ENCODE data around the gene ABCG2.

ABCG2 gene

DNA sequence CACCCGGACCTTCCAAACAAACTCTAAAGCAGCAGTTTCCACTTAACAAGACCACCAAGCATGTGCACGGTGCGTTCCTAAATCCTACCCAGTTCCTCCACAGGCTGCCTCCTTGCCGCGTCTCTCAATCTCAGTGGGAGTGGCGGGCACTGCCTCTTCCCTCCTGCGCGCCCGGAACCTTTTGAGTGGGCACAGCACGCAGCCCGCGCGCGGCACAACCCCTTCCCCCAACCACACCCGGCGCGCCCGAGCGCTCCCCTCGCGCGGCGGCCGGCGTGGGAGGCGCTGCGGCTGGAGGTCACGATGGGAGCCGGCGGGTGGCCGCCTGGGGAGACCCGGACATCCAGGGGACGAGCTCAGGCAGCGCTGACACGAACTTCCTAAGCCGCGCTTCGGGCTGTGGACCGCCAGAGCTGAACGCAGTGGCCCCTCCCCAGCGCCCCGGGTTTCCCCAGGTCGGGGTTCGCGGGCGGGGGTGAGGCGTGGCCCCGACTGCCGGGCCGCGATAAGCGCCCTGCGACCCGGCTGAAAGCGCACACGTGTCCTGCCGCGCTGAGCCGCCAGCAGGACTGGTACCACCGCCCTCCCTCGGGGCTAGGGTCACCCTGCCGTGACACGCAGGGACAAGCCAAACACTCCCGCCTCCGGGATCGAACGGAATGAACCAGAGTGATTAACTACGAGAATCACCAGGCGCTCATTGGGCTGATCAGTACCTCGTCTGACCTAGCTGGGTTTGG is at the start of gene ABCG2:
Gene ABCG2, minus strand, starts transcription at position 151 of the 740 bp plus-strand sequence. CDS start 18,644 bp downstream, outside the sequence.
- Histone ChIP-seq H3K4me1 (no peaks in the 10 kb centered on the region), H3K27ac (no peak within 1 kb of the TSS), H3K4me2 (ENCODE audit: low read length) (peak within 1 kb of the TSS; percentile 88), H3K9me3 (ENCODE audit: control insufficient read depth, low read length) (no peaks in the 10 kb centered on the region), H3K36me3 (ENCODE audit: control insufficient read depth, insufficient read depth, low read length) (no peaks in the 10 kb centered on the region), H3K79me2 (no peaks in the 10 kb centered on the region), H3K27me3 (ENCODE audit: control insufficient read depth, insufficient read depth, low read length) (no peaks in the 10 kb centered on the region), H2AFZ (peak within 1 kb of the TSS; percentile 86), H3K9ac (no peak within 1 kb of the TSS), H3K4me3 (ENCODE audit: low read depth, low read length) (peak within 1 kb of the TSS; percentile 66)
- TF ChIP-seq, protein P1, sequence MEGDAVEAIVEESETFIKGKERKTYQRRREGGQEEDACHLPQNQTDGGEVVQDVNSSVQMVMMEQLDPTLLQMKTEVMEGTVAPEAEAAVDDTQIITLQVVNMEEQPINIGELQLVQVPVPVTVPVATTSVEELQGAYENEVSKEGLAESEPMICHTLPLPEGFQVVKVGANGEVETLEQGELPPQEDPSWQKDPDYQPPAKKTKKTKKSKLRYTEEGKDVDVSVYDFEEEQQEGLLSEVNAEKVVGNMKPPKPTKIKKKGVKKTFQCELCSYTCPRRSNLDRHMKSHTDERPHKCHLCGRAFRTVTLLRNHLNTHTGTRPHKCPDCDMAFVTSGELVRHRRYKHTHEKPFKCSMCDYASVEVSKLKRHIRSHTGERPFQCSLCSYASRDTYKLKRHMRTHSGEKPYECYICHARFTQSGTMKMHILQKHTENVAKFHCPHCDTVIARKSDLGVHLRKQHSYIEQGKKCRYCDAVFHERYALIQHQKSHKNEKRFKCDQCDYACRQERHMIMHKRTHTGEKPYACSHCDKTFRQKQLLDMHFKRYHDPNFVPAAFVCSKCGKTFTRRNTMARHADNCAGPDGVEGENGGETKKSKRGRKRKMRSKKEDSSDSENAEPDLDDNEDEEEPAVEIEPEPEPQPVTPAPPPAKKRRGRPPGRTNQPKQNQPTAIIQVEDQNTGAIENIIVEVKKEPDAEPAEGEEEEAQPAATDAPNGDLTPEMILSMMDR (IDR thresholded peaks at IDR 0.05) = no peak

DNA sequence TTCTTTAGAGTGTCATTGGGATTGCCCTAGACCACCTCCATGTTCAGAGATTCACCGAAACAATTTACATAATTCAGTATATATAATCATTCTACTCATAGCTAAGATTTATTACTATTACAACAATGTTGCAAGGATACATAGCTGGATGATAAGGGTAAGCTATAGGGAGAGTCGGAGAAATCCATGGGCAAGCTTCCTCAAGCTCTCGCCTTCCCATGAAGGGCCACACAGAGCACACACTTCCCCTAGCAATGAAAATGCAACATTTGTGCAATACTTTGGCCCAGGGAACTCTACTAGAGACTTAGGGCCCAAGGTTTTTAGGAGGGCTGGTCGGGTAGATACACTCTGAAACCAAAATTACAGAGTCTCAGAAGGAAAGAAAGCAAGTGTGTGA is 49.7 kb upstream of the ABCG2 start:
- H3K4me3 ChIP-seq (ENCODE audit: low read depth, low read length) = no peak overlapping the region
- no peaks in the 10 kb centered on the region for H3K9me3 ChIP-seq (ENCODE audit: control insufficient read depth, low read length)
- no peaks in the 10 kb centered on the region for H3K4me1 ChIP-seq
- TF ChIP-seq, protein P1 (IDR thresholded peaks at IDR 0.05) = no peak
- H3K27ac ChIP-seq = no peak overlapping the region
- no peak overlapping the region for H3K4me2 ChIP-seq (ENCODE audit: low read length)
- no peaks in the 10 kb centered on the region for H3K36me3 ChIP-seq (ENCODE audit: control insufficient read depth, insufficient read depth, low read length)
- no peaks in the 10 kb centered on the region for H3K79me2 ChIP-seq
- no peak overlapping the region for H2AFZ ChIP-seq
- H3K27me3 ChIP-seq (ENCODE audit: control insufficient read depth, insufficient read depth, low read length) = no peaks in the 10 kb centered on the region
- H3K9ac ChIP-seq = no peak overlapping the region

DNA sequence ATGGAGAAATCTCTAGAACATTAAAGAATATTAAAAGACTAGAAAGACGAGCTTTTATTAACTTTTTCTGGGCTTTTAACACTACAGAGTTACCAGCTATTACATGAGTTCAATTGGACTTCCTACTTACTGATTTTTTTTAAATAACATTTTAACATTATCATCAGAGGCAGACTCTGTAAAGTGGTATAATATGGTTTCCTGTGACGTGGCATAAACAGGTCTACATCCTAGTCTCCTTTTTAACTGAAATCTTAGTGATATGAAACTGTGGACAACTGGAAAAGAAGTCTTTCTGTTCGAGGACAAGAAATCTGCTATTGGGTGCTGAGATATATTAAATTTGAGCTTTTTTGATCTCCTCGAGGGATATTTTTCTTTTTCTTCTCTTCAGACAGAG is 48.7 kb upstream of the ABCG2 start:
- Histone ChIP-seq H3K4me1 (no peaks in the 10 kb centered on the region), H3K4me3 (ENCODE audit: low read depth, low read length) (no peak overlapping the region), H2AFZ (no peak overlapping the region), H3K9me3 (ENCODE audit: control insufficient read depth, low read length) (no peaks in the 10 kb centered on the region), H3K27ac (no peak overlapping the region), H3K4me2 (ENCODE audit: low read length) (no peak overlapping the region), H3K36me3 (ENCODE audit: control insufficient read depth, insufficient read depth, low read length) (no peaks in the 10 kb centered on the region), H3K9ac (no peak overlapping the region), H3K79me2 (no peaks in the 10 kb centered on the region), H3K27me3 (ENCODE audit: control insufficient read depth, insufficient read depth, low read length) (no peaks in the 10 kb centered on the region)
- TF ChIP-seq, protein P1 (IDR thresholded peaks at IDR 0.05) = no peak

DNA sequence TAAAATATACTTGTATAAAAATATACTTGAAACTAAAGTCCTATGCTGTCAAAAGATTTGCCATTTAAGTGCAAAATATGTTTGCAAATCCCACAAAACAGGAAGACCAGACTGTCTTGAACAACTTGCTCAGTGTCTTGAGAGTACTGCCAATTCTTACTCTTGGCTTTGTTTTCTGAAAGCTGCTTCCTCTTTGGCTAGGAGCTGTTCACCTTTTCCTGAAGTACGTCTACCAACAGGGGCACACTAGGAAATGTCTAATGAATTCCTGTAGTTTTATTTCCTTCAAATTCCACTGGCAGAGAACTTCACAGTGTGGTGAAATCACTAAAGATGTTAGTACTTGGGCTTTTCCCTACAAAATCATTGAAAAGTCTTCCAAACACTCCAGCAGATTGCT is 46.4 kb upstream of the ABCG2 start:
- no peak overlapping the region for H2AFZ ChIP-seq
- H3K4me3 ChIP-seq (ENCODE audit: low read depth, low read length) = no peak overlapping the region
- H3K27ac ChIP-seq = no peak overlapping the region
- H3K4me1 ChIP-seq = no peaks in the 10 kb centered on the region
- H3K9ac ChIP-seq = no peak overlapping the region
- no peaks in the 10 kb centered on the region for H3K36me3 ChIP-seq (ENCODE audit: control insufficient read depth, insufficient read depth, low read length)
- TF ChIP-seq, protein P1 (IDR thresholded peaks at IDR 0.05) = no peak
- no peaks in the 10 kb centered on the region for H3K79me2 ChIP-seq
- no peaks in the 10 kb centered on the region for H3K27me3 ChIP-seq (ENCODE audit: control insufficient read depth, insufficient read depth, low read length)
- H3K4me2 ChIP-seq (ENCODE audit: low read length) = no peak overlapping the region
- H3K9me3 ChIP-seq (ENCODE audit: control insufficient read depth, low read length) = no peaks in the 10 kb centered on the region

DNA sequence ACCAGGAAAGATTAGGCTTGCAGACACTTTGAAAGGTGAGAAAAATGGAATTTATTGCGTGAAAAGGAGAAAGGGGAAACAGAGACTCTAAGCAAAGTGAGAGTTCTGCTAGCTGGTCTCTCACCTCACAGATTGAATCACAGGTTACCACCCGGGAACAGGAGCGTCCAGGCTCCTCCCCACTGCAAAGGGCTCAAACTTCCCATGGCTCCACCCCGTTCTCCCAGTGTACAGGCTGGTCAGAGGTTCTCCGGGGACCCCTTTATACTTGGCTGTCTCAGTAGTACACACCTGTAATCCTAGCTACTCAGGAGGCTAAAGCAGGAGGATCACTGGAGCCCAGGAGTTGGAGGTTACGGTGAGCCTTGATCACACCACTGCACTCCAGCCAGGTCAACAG is 44.0 kb upstream of the ABCG2 start:
- TF ChIP-seq, protein P1 (IDR thresholded peaks at IDR 0.05) = no peak
- no peak overlapping the region for H3K9ac ChIP-seq
- no peak overlapping the region for H2AFZ ChIP-seq

More for the DNA sequence above, 44.0 kb upstream of the ABCG2 start:
- Histone ChIP-seq H3K36me3 (ENCODE audit: control insufficient read depth, insufficient read depth, low read length) (no peaks in the 10 kb centered on the region), H3K4me2 (ENCODE audit: low read length) (no peak overlapping the region), H3K27me3 (ENCODE audit: control insufficient read depth, insufficient read depth, low read length) (no peaks in the 10 kb centered on the region), H3K79me2 (no peaks in the 10 kb centered on the region), H3K9me3 (ENCODE audit: control insufficient read depth, low read length) (no peaks in the 10 kb centered on the region), H3K27ac (no peak overlapping the region), H3K4me3 (ENCODE audit: low read depth, low read length) (no peak overlapping the region), H3K4me1 (no peaks in the 10 kb centered on the region)

Measured in parathyroid adenoma (tissue), 2 donors.